IMR-90 (cell line): ENCODE measurements around the gene B3GALT6.

Source experiments
- BHLHE40 ChIP-seq: fragments of 150-350 bp; IDR thresholded peaks from 2 replicates; pipeline ENCODE4 v1.6.1; 2016; ENCODE audit warnings: mild to moderate bottlenecking, low read depth, low read length
- CEBPB ChIP-seq: IDR thresholded peaks from 2 replicates; pipeline ENCODE4 v1.6.1; 2012; ENCODE audit warnings: low read depth, low read length, improper control_type of control experiment
- CHD1 ChIP-seq: IDR thresholded peaks from 2 replicates; pipeline ENCODE4 v1.6.1; 2012; ENCODE audit warnings: low read depth, low read length, improper control_type of control experiment
- FOS ChIP-seq: fragments of 150-350 bp; IDR thresholded peaks from 2 replicates; pipeline ENCODE4 v1.6.1; 2016; ENCODE audit warnings: low read depth, low read length
- MAFK ChIP-seq: IDR thresholded peaks from 2 replicates; pipeline ENCODE4 v1.6.1; 2012; ENCODE audit warnings: low read depth, low read length, improper control_type of control experiment
- MXI1 ChIP-seq: IDR thresholded peaks from 2 replicates; pipeline ENCODE4 v1.6.1; 2012; ENCODE audit warnings: low read depth, mild to moderate bottlenecking, low read length, moderate library complexity, borderline replicate concordance
- POLR2A ChIP-seq: IDR thresholded peaks from 2 replicates; pipeline ENCODE4 v1.6.1; 2012; ENCODE audit warnings: mild to moderate bottlenecking, low read depth, low read length
- RAD21 ChIP-seq: IDR thresholded peaks from 2 replicates; pipeline ENCODE4 v1.6.1; 2012; ENCODE audit warnings: low read length, improper control_type of control experiment
- RFX5 ChIP-seq: IDR thresholded peaks from 2 replicates; pipeline ENCODE4 v1.8.0; 2012; ENCODE audit warnings: low read depth, mild to moderate bottlenecking, low read length, moderate library complexity
- SMC3 ChIP-seq: fragments of 150-350 bp; IDR thresholded peaks from 2 replicates; pipeline ENCODE4 v1.6.1; 2016; ENCODE audit warnings: low read depth, mild to moderate bottlenecking, antibody characterized with exemption, low read length, moderate library complexity
- TF ChIP-seq, protein P1 (sequence below): conservative IDR thresholded peaks from 2 replicates; pipeline ENCODE4 v1.5.1; 2012; ENCODE audit warnings: mild to moderate bottlenecking, low read depth, low read length, improper control_type of control experiment
- TF ChIP-seq, protein P2 (sequence below): fragments of 150-350 bp; IDR thresholded peaks from 2 replicates; pipeline ENCODE4 v1.6.1; 2017; ENCODE audit warnings: mild to moderate bottlenecking, antibody characterized with exemption, low read length, low read depth
- TF ChIP-seq, protein P3 (sequence below): fragments of 150-350 bp; IDR thresholded peaks from 2 replicates; pipeline ENCODE4 v1.6.1; 2016; ENCODE audit warnings: low read depth, mild to moderate bottlenecking, low read length, moderate library complexity, borderline replicate concordance

DNA sequence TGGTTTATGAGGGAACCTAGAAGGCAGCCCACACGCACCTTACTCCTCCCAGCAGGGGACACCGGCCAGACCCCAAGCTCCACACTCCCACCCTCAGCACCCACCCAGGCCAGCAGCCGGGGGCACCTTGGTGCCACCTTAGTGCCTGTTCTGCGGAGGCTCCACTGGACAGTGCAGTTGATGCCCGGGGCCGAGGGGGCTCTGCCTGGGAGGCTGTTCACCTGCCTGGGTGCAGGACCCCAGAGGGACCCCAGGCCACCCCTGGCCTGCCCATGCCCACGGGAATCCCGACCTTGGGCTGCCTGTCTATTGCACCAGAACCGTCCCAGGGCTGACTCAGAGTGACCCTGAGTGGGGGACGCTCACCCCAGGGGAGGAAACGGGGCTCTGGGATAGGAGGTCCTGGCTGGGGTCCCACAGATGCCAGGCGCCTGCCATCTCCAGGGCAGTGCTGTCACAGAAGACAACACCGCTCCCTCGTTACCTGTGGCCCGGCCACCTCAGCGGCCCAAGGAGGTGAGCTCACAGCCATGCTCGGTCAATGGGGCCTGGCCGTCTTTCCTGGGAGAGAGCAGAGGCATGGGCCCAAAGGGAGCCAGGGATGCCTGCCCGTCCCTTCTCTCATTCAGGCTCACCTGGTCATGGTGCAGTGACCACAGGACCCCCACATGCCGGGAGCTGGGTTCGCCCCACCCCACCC, 48.9 kb downstream of the B3GALT6 start:
- TF ChIP-seq, protein P1, sequence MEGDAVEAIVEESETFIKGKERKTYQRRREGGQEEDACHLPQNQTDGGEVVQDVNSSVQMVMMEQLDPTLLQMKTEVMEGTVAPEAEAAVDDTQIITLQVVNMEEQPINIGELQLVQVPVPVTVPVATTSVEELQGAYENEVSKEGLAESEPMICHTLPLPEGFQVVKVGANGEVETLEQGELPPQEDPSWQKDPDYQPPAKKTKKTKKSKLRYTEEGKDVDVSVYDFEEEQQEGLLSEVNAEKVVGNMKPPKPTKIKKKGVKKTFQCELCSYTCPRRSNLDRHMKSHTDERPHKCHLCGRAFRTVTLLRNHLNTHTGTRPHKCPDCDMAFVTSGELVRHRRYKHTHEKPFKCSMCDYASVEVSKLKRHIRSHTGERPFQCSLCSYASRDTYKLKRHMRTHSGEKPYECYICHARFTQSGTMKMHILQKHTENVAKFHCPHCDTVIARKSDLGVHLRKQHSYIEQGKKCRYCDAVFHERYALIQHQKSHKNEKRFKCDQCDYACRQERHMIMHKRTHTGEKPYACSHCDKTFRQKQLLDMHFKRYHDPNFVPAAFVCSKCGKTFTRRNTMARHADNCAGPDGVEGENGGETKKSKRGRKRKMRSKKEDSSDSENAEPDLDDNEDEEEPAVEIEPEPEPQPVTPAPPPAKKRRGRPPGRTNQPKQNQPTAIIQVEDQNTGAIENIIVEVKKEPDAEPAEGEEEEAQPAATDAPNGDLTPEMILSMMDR, result no peak
- TF ChIP-seq RFX5 (no peak), POLR2A (no peak), SMC3 (no peak), MXI1 (no peak), BHLHE40 (no peak), MAFK (no peak), RAD21 (no peak), CHD1 (no peak), CEBPB (no peak), FOS (no peak)
- TF ChIP-seq, protein P2, sequence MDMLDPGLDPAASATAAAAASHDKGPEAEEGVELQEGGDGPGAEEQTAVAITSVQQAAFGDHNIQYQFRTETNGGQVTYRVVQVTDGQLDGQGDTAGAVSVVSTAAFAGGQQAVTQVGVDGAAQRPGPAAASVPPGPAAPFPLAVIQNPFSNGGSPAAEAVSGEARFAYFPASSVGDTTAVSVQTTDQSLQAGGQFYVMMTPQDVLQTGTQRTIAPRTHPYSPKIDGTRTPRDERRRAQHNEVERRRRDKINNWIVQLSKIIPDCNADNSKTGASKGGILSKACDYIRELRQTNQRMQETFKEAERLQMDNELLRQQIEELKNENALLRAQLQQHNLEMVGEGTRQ, result no peak
- TF ChIP-seq, protein P3, sequence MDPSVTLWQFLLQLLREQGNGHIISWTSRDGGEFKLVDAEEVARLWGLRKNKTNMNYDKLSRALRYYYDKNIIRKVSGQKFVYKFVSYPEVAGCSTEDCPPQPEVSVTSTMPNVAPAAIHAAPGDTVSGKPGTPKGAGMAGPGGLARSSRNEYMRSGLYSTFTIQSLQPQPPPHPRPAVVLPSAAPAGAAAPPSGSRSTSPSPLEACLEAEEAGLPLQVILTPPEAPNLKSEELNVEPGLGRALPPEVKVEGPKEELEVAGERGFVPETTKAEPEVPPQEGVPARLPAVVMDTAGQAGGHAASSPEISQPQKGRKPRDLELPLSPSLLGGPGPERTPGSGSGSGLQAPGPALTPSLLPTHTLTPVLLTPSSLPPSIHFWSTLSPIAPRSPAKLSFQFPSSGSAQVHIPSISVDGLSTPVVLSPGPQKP, result no peak
